ENCODE measurements around the gene PPA2. TPM values are rescaled to one million over a fixed set of nuclear protein-coding genes. Genes with fewer than 3 reads are reported as not detected.

PPA2 gene
- total RNA-seq, 1 donor from 2014 or later: 118 TPM

DNA sequence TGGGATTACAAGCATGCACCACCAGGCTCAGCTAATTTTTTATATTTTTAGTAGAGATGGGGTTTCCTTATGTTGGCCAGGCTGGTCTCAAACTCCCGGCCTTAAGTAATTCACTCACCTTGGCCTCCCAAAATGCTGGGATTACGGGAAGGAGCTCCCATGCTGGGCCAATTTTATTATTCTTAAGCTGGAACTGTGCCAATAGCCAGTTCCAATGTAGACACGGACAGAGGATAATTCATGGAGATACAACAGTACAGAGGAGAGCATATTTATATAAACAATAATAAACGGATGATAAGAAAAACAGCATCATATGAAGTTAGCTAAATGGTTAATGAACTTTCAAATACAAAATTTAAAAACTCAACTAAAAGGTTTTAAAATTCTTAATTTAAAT lies 87.8 kb downstream of the PPA2 start:
- Histone ChIP-seq H3K36me3 (peaks cover 0 to 5% of the 10 kb centered on the region in 2 donors), H3K27me3 (no peaks in the 10 kb centered on the region), H3K4me3 (no peak overlapping the region), H3K4me1 (no peaks in the 10 kb centered on the region), H3K27ac (no peak overlapping the region), H3K9me3 (no peaks in the 10 kb centered on the region)
- intact Hi-C loops (cut with DNase I): no loop called here
- TF ChIP-seq, protein P1, sequence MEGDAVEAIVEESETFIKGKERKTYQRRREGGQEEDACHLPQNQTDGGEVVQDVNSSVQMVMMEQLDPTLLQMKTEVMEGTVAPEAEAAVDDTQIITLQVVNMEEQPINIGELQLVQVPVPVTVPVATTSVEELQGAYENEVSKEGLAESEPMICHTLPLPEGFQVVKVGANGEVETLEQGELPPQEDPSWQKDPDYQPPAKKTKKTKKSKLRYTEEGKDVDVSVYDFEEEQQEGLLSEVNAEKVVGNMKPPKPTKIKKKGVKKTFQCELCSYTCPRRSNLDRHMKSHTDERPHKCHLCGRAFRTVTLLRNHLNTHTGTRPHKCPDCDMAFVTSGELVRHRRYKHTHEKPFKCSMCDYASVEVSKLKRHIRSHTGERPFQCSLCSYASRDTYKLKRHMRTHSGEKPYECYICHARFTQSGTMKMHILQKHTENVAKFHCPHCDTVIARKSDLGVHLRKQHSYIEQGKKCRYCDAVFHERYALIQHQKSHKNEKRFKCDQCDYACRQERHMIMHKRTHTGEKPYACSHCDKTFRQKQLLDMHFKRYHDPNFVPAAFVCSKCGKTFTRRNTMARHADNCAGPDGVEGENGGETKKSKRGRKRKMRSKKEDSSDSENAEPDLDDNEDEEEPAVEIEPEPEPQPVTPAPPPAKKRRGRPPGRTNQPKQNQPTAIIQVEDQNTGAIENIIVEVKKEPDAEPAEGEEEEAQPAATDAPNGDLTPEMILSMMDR (IDR thresholded peaks at IDR 0.05): no peak
- TF ChIP-seq POLR2A (IDR thresholded peaks at IDR 0.05) (no peak), POLR2AphosphoS5 (IDR thresholded peaks at IDR 0.05; ENCODE audit: insufficient read depth in 1 of 2, low read depth in 1 of 2) (no peak)
- DNase-seq (ENCODE audit: extremely low spot score in 2 of 2): no peak

DNA sequence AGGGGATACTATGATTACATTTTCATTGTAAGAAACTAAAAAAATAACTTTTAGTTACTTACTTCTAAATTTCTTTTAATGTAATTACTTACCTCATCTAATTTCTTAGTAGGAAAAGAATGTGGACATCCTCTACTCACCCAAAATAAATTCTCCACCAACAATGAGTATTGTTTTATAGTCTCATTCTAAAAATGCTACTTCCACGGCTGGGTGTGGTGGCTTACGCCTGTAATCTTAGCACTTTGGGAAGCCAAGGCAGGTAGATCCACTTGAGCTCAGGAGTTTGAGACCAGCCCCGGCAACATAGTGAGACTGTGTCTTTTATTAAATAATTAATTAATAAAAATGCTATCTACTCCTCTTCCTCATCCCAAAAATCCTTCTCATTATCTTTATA lies 99.8 kb downstream of the PPA2 start:
- DNase-seq (ENCODE audit: extremely low spot score in 2 of 2): no peak
- H3K27me3 ChIP-seq: no peaks in the 10 kb centered on the region
- no peaks in the 10 kb centered on the region for H3K9me3 ChIP-seq
- no peaks in the 10 kb centered on the region for H3K4me1 ChIP-seq
- TF ChIP-seq, protein P1 (IDR thresholded peaks at IDR 0.05): no peak
- TF ChIP-seq POLR2A (IDR thresholded peaks at IDR 0.05): no peak
- TF ChIP-seq POLR2AphosphoS5 (IDR thresholded peaks at IDR 0.05; ENCODE audit: insufficient read depth in 1 of 2, low read depth in 1 of 2): no peak
- no peak overlapping the region for H3K27ac ChIP-seq
- intact Hi-C loops (cut with DNase I): no loop called here
- H3K4me3 ChIP-seq: no peak overlapping the region
- H3K36me3 ChIP-seq: peaks cover 0 to 10% of the 10 kb centered on the region in 2 donors

DNA sequence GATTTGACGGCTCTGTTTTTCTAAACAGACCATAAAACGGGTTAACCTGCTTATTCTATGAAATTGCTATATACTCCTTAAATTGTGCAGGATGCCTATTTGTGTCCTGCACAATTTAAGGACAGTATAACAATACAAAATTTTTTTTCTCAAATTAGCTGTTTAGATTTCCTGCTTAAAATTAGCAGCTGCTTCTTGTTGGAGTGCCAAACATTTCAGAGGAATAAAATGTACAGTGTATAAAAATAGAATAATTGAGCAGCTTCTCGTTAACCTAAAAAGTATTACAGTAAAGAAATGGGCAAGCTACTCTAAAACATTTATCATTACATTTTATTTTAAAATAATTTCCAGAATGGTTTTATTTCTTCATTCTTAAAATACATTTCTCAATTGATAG lies 100.5 kb downstream of the PPA2 start:
- H3K36me3 ChIP-seq: peaks cover 0 to 13% of the 10 kb centered on the region in 2 donors
- no peak overlapping the region for H3K4me3 ChIP-seq
- TF ChIP-seq POLR2AphosphoS5 (IDR thresholded peaks at IDR 0.05; ENCODE audit: insufficient read depth in 1 of 2, low read depth in 1 of 2) (no peak), POLR2A (IDR thresholded peaks at IDR 0.05) (no peak)
- TF ChIP-seq, protein P1 (IDR thresholded peaks at IDR 0.05): no peak
- H3K9me3 ChIP-seq: no peaks in the 10 kb centered on the region
- intact Hi-C loops (cut with DNase I): no loop called here
- no peak for DNase-seq (ENCODE audit: extremely low spot score in 2 of 2)
- no peak overlapping the region for H3K27ac ChIP-seq
- no peaks in the 10 kb centered on the region for H3K27me3 ChIP-seq
- no peaks in the 10 kb centered on the region for H3K4me1 ChIP-seq

DNA sequence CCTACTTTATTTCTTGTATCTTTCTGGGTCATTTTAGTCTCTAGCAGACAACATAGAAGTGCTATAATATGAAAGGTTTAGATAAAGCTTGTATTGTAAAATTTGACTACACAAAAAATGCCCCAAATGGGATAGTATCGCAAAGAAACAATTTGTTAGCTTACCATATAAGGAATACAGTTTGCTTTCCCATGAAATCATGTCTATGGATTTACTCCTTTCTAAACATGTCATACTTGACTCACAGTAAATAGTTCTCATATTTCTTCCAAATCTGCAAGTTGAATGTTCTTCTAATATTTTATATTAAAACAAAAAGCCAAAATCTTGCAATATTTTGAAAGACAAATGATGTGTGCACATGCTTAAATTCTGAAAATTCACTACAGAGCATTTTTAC lies 103.9 kb downstream of the PPA2 start:
- intact Hi-C loops (cut with DNase I): no loop called here
- Histone ChIP-seq H3K9me3 (no peaks in the 10 kb centered on the region), H3K4me3 (no peak overlapping the region), H3K36me3 (peaks cover 0 to 8% of the 10 kb centered on the region in 2 donors), H3K4me1 (no peaks in the 10 kb centered on the region), H3K27ac (no peak overlapping the region), H3K27me3 (no peaks in the 10 kb centered on the region)
- no peak for DNase-seq (ENCODE audit: extremely low spot score in 2 of 2)
- TF ChIP-seq POLR2A (IDR thresholded peaks at IDR 0.05): no peak
- TF ChIP-seq, protein P1 (IDR thresholded peaks at IDR 0.05): no peak
- no peak for TF ChIP-seq POLR2AphosphoS5 (IDR thresholded peaks at IDR 0.05; ENCODE audit: insufficient read depth in 1 of 2, low read depth in 1 of 2)

DNA sequence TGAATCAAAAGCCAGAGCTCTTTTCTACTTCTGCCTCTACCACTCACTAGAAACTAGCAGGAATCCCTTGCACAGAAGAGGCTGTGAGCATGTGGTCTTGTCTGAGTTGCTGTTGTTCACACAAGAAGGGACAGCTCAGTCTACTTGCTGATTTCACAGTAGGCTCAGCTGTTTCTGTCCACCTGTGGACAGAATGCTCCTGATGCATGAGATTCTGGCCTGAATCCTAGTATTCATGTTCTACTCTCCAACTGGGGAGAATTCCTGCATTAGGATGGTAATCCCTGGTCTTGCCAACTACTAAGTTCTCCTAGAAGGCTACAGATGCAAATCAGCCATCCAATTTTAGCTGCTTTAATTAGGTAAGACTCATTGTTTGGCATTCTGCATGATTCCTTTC lies 112.8 kb downstream of the PPA2 start:
- no peaks in the 10 kb centered on the region for H3K9me3 ChIP-seq
- intact Hi-C loops (cut with DNase I): no loop called here

More for the DNA sequence above, 112.8 kb downstream of the PPA2 start:
- no peaks in the 10 kb centered on the region for H3K36me3 ChIP-seq
- H3K4me3 ChIP-seq: no peak overlapping the region
- H3K4me1 ChIP-seq: no peaks in the 10 kb centered on the region
- DNase-seq (ENCODE audit: extremely low spot score in 2 of 2): no peak
- TF ChIP-seq, protein P1 (IDR thresholded peaks at IDR 0.05): no peak
- no peak for TF ChIP-seq POLR2A (IDR thresholded peaks at IDR 0.05)
- no peak overlapping the region for H3K27ac ChIP-seq
- H3K27me3 ChIP-seq: no peaks in the 10 kb centered on the region

Data from vagina (tissue), 2 donors.